ENCODE measurements around the gene PTPRN2.

- TF ChIP-seq SMC3 (IDR thresholded peaks at IDR 0.05; ENCODE audit: low read length), result no peak
- TF ChIP-seq, protein P1, sequence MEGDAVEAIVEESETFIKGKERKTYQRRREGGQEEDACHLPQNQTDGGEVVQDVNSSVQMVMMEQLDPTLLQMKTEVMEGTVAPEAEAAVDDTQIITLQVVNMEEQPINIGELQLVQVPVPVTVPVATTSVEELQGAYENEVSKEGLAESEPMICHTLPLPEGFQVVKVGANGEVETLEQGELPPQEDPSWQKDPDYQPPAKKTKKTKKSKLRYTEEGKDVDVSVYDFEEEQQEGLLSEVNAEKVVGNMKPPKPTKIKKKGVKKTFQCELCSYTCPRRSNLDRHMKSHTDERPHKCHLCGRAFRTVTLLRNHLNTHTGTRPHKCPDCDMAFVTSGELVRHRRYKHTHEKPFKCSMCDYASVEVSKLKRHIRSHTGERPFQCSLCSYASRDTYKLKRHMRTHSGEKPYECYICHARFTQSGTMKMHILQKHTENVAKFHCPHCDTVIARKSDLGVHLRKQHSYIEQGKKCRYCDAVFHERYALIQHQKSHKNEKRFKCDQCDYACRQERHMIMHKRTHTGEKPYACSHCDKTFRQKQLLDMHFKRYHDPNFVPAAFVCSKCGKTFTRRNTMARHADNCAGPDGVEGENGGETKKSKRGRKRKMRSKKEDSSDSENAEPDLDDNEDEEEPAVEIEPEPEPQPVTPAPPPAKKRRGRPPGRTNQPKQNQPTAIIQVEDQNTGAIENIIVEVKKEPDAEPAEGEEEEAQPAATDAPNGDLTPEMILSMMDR (CRISPR knock-in tag; IDR thresholded peaks at IDR 0.05), result no peak
- no peak for TF ChIP-seq U2AF1 (optimal IDR thresholded peaks at IDR 0.05; ENCODE audit: low read depth, low read length)
- TF ChIP-seq ZC3H13 (CRISPR knock-in tag; IDR thresholded peaks at IDR 0.05), result no peak
- TF ChIP-seq ZNF274 (CRISPR knock-in tag; IDR thresholded peaks at IDR 0.05), result no peak
- no peak for TF ChIP-seq MEIS1 (CRISPR knock-in tag; IDR thresholded peaks at IDR 0.05; ENCODE audit: borderline replicate concordance)
- no peak for TF ChIP-seq ZNF143 (CRISPR knock-in tag; IDR thresholded peaks at IDR 0.05)
Observed at GRCh38 chr7:158120316-158120715, 467.3 kb downstream of the PTPRN2 start.
